ENCODE results near the gene TTC24.

DNA sequence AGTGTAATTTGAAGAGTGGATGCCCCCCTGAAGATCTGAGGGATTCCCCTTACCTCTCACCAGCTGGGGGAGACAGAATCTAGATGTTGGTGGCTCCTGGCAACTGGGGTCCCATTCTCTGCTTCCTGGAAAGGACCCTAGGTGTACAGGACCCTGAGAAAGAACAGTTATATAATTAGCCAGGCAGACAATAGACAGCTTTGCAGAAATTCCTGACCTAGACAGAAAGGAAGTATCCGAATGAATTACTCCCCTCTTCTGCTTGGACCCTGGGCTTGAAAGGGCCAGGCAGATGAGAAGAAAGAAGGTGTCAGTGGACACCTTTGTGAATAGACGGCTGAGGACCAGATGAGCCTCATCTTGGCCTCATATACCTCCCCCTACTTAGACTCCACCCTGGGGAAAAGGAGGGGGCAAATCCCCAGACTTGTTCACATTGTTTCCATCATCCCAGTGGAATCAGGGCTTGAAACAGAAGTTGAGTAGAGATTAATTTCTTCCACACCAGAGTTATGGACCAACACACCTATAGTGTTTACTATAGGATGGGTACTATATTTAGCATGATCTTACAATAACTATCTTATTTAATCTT is 5.4 kb upstream of the TTC24 start:
- TF ChIP-seq, protein P1, sequence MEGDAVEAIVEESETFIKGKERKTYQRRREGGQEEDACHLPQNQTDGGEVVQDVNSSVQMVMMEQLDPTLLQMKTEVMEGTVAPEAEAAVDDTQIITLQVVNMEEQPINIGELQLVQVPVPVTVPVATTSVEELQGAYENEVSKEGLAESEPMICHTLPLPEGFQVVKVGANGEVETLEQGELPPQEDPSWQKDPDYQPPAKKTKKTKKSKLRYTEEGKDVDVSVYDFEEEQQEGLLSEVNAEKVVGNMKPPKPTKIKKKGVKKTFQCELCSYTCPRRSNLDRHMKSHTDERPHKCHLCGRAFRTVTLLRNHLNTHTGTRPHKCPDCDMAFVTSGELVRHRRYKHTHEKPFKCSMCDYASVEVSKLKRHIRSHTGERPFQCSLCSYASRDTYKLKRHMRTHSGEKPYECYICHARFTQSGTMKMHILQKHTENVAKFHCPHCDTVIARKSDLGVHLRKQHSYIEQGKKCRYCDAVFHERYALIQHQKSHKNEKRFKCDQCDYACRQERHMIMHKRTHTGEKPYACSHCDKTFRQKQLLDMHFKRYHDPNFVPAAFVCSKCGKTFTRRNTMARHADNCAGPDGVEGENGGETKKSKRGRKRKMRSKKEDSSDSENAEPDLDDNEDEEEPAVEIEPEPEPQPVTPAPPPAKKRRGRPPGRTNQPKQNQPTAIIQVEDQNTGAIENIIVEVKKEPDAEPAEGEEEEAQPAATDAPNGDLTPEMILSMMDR (IDR thresholded peaks at IDR 0.05; ENCODE audit: insufficient read depth, low read length, poor library complexity, severe bottlenecking): no peak
- no peak for TF ChIP-seq EZH2phosphoT487 (conservative IDR thresholded peaks at IDR 0.05; ENCODE audit: low read length)

Data from SU-DHL-6 (cell line).